GM19023 (cell line): ENCODE data around the gene RASGRF1.

Experiments used
- ATAC-seq: cut with Tn5 transposase; IDR thresholded peaks from one replicate; pipeline ENCODE4 v1.9.1; 2021; ENCODE audit warnings: mild to moderate bottlenecking, moderate library complexity; ENCODE audit not compliant: unreplicated experiment

Gene RASGRF1

DNA sequence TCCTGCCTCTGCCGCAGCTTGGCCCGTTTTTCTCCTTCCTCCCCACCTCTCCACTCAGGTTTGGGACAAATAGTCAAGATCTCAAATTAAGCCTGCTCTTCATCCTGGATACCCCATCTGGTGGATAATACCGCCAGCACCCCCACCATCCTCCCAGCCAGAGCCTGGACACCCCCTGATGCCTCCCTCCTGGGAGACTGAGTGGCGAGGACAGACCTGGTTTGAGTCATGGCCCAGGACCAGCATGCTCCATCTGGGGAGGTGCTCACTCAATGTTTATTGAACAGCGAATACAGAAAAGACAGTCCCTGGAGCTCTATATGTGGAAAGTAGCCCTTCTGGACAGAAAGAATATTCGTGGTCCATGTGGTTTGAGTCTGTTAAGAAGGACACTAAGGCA lies 169.1 kb downstream of the RASGRF1 start:
- no peak for ATAC-seq

DNA sequence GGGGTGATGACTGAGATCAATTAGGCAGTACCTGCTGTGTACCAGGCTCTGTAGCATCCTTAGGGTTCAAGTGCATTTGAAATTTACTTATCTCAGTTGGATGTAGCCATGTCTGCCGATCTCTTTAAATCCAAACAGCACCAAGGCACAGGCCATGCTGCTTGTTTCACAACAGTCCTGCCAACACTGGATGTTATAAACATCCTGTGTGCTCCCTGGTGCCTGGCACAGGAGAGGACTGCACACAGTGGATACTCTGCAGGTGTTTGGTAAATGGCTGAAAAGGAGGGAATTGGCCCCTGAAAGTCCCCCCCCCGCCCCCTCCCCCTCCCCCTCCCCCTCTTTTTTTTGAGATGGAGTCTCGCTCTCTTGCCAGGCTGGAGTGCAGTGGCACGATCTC lies 172.7 kb downstream of the RASGRF1 start:
- ATAC-seq, result no peak

DNA sequence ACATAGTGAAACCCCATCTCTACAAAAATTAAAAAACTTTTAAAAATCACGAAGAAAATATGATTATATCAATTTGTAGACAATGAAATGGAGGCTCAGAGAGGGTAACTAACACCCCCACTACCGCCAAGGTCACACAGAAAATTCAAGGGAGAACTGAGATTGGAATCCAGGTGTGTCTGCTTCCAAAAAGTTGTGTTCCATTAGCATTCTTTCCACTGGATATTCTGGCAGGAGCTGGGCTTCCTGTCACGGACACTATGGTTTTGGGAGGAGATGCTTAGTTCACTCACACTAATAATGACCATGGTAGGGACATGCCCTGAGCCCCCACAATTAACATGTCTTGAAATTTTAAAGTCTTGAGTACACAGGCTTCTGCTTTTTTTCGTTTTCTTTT lies 174.5 kb downstream of the RASGRF1 start:
- no peak for ATAC-seq

- no peak for ATAC-seq
Observed at GRCh38 chr15:78915341-78916087, 175.1 kb downstream of the RASGRF1 start.

DNA sequence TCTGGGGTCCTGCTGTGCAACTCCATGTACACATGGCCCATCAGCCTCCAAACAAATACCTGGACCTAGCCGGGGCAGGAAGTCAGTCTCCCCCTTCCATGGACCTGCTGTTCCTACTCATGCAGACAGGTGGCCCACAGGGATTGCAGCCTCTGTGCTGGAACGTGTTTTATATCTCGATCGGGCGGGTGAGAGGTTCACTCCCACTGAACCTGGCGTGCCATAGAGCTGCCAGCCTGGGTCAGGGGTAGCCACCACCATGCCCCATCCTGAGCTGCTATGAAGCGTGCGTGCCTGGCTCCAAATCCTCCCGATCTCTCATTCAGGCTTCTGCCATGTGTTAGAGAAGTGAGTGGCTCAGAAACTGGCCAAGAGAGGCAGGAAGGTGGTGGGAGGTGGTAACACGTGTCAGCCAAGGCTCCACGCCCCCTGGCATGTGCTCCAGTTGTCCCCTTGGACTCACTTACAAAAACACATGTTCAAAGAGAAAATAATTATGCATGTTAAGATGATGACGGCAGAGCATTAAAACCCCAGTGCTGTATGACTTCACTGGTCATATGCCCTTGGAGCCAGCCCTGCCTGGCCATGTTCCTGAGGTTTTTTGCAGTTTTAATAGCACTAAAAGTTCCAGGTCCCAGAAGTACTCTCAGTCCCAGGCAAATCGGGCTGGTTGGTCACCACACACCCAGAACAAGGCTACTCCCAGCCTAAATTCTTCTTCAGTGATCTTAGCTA lies 176.4 kb downstream of the RASGRF1 start:
- ATAC-seq, result no peak

DNA sequence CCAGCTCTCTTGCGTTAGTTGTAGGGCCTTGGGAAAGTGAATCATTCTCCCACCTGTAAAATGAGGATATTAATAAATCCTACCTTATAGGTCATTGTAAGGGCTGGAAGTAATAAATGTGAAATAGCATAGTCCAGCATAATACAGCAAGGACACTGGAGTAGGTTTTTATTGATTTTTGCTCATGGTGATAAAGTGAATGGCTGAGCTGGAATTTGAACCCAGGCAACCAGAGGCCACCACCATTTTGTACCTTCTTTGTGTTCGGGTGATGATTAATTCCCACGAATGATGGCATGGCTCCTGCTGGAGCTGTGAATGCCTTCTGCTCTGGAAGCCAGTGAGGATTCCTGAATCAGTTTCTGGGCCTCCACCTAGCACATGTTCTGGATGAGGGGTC lies 177.6 kb downstream of the RASGRF1 start:
- no peak for ATAC-seq

- ATAC-seq, result no peak
Observed at GRCh38 chr15:78912316-78912715, 178.3 kb downstream of the RASGRF1 start.

DNA sequence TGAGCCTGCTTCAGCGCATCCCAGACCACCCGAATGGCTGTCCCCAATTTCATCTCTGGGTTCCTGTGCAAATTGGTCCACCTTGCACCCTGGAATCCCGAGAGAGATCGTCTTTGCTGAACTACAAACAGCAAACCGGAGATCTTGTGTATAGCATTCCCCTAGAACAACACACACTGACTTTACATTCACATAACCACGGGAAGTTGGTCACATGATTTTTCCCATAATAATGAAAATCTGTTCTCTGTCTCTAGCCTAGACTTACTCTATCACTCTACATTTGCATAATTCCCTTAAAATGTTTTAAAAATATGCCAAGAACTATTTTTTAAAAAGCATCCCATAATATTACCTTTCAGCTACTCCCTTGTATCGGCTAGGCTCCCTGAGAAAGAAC lies 180.3 kb downstream of the RASGRF1 start:
- ATAC-seq, result no peak
